SK-N-SH (cell line): ENCODE results near the gene CHD9.

Experiments
- GABPA ChIP-seq: IDR thresholded peaks from 2 replicates; pipeline ENCODE4 v1.4.0; 2012; ENCODE audit warnings: low read depth, mild to moderate bottlenecking
- RCOR1 ChIP-seq: fragments of 150-350 bp; IDR thresholded peaks from 2 replicates; pipeline ENCODE4 v1.6.1; 2017; ENCODE audit warnings: antibody characterized with exemption, low read length
- TF ChIP-seq, protein P1 (sequence below): fragments of 200-600 bp; sonication (generic); IDR thresholded peaks from 2 replicates; pipeline ENCODE4 v1.6.1; 2017; ENCODE audit warnings: antibody characterized with exemption, mild to moderate bottlenecking, moderate library complexity
- TF ChIP-seq, protein P2 (sequence below): fragments of 150-350 bp; IDR thresholded peaks from 2 replicates; pipeline ENCODE4 v1.6.1; 2017; ENCODE audit warnings: antibody characterized with exemption, low read length, low read depth, borderline replicate concordance

DNA sequence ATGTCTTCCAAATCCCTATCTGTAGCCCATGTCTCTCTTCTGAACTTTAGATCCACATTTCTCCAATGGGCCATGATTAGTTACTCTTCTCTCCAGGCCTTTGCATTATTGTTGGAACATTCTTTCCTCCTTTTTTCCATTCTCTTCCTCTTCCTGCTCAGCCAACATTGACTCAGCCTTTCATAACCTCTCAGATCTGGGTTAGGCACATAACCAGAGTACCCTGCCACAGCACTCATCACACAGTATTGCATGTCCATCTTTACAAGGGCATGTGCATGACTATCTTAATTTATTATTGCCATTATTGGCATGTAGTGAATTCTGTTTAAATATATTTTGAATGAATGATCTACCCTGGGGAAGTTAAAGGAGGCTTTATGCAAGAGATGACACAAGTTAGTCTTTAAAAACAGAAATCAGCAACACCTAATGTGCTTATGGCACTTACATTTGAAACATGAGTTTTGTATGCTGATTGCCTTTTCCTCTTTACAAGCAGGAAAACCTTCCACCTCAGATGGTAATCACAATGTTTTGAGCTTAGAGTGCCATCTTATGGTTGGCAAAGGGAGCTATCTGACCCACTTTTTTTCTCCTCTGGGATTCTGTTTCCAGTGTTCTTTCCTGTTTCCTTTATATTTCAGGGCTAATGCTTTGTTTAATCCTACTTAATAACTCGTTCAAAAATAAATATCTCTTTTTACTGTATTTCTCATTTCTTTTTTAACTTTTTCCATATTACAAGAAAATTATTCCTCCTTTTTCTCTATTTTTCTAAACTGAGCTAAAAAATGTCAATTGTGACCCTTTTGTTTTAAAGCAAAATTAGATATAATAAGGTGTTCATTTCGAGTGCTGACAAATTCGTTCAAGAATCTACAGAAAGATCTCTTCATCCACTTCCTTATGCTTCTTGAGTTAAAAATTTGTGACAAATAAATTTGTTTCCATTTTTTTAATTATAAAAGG lies 228.5 kb downstream of the CHD9 start:
- TF ChIP-seq, protein P1, sequence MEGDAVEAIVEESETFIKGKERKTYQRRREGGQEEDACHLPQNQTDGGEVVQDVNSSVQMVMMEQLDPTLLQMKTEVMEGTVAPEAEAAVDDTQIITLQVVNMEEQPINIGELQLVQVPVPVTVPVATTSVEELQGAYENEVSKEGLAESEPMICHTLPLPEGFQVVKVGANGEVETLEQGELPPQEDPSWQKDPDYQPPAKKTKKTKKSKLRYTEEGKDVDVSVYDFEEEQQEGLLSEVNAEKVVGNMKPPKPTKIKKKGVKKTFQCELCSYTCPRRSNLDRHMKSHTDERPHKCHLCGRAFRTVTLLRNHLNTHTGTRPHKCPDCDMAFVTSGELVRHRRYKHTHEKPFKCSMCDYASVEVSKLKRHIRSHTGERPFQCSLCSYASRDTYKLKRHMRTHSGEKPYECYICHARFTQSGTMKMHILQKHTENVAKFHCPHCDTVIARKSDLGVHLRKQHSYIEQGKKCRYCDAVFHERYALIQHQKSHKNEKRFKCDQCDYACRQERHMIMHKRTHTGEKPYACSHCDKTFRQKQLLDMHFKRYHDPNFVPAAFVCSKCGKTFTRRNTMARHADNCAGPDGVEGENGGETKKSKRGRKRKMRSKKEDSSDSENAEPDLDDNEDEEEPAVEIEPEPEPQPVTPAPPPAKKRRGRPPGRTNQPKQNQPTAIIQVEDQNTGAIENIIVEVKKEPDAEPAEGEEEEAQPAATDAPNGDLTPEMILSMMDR: peak; percentile 77
- TF ChIP-seq GABPA (no peak), RCOR1 (no peak)
- TF ChIP-seq, protein P2, sequence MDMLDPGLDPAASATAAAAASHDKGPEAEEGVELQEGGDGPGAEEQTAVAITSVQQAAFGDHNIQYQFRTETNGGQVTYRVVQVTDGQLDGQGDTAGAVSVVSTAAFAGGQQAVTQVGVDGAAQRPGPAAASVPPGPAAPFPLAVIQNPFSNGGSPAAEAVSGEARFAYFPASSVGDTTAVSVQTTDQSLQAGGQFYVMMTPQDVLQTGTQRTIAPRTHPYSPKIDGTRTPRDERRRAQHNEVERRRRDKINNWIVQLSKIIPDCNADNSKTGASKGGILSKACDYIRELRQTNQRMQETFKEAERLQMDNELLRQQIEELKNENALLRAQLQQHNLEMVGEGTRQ: no peak
